K562 treated with DMSO at 1 percent for 12 hours (cell line): ENCODE measurements around the gene RAB23. TPM values are rescaled to one million over a fixed set of nuclear protein-coding genes. Genes with fewer than 3 reads are reported as not detected.

Experiments used
- total RNA-seq: library from RNA; unstranded; fragments of 300-600 nt; gene quantifications from 2 replicates; pipeline ENCODE4 v1.2.3, GENCODE V29; 2022; ENCODE audit not compliant: insufficient read depth

Gene RAB23
- 5.9 and 10.8 TPM in 2 replicates for total RNA-seq

DNA sequence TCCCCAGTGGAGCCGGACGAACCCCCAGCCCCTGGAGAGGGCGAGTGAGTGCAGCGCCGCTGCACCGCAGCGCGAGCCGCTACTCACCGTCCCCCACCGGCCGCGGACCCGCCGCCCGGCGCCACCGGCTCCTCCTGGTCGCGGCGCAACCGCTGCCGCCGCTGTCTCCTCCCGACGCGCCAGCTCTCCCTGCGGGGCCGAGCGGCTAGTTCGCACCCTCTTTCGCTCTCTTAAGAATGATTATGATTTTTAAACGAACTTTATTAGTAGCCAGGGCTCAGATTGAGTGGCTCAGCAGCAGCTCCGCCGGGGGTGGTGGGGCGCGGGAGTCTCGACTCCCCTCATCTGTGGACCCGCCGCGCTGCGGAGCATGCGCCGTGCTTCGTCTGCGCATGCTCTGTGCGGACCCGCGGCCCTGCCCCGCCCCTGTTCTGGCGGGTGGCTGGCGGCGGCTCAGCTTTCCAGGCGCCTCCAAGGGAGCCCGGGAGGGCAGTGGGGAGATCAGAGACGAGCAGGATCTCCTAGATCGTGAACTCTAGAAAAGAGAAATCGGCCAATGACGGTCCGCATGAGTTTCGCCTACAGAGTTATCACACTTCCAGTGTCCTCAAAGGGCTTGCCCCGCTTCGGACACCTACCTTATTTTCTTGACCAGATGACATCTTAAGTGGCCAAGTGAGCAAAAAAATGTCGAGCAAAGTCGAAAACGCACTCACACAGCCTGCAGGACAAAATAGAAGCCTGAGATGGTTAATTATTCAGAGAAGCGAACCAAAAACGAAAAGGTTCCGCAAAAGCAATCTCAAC, at the start of gene RAB23:
Gene RAB23, minus strand, starts transcription at position 372 of the 807 bp plus-strand sequence. CDS start 11,927 bp downstream, outside the sequence.

DNA sequence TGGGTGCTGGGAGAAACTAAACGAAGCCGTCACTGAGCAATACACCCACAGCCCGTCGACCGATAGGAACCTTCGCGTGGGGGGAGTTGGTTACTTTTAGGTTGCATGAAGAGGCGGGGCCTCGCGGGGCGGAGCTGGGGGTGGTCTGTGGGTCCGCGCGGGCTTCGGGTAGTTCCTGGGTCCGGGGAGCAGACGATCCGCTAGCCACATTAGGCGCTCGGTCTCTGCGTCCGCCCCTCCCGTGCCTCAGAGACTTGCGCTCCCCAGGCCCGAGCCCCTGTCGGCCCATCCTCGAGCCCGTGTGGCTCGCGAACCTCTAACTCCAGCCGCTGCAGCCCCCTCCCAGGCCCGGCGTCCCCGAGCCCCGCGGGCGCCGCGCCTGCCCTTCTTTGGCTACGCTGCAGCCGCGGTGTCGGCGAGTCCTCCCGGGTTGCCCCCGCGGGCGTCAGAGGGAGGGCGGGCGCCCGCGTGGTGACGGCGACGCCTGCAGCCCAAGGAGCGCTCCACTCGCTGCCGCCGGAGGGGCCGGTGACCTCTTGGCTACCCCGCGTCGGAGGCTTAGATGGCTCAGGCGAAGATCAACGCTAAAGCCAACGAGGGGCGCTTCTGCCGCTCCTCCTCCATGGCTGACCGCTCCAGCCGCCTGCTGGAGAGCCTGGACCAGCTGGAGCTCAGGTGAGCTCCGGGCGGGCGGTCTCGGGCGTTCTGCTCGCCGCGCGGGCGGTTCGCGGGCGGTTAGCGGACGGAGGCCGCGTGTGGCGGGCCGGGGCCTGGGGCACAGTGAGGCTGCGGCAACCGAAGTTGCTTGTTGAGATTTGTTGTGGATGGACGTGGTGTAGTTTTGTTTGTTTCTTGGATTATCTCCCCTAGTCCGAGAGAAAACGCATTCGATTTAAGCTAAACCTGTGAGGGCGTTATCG, 49.7 kb downstream of the RAB23 start, which contains the start of gene BAG2:
Gene BAG2, plus strand, starts transcription at position 191 of the 920 bp plus-strand sequence. Its CDS starts 372 bp downstream, at position 563.

Other genes starting within 250 kb of the RAB23 start
- 5.4 and 9.5 TPM in 2 replicates for gene KIAA1586, start 175.6 kb downstream of the RAB23 start, total RNA-seq
- gene ZNF451, start 132.1 kb downstream of the RAB23 start, total RNA-seq = 4.9 and 21.6 TPM in 2 replicates
- 4.3 and 7.2 TPM in 2 replicates for gene BAG2, start 50.0 kb downstream of the RAB23 start, total RNA-seq
- 12.5 and 25.7 TPM in 2 replicates for gene PRIM2, start 95.3 kb upstream of the RAB23 start, total RNA-seq